IMR-90 (cell line): Measurements from ENCODE around the gene RAD21L1. TPM values are rescaled to one million over a fixed set of nuclear protein-coding genes. Genes with fewer than 3 reads are reported as not detected.

Experiments used
- ATAC-seq: fragments of 200-7000 bp; cut with Tn5 transposase; 2 replicates; pipeline ENCODE4 v1.9.1; 2020; ENCODE audit warnings: low read depth, mild to moderate bottlenecking, moderate library complexity
- BruUV-seq: library from RNA; stranded (reverse); fragments of 400-500 nt; replicated peaks from 2 replicates; lab custom pipeline; 2021; lab: Mats Ljungman, UMichigan
- CTCF ChIA-PET: fragments of 300-600 bp; formaldehyde crosslinking; extraction: SDS; loops from one replicate; lab custom pipeline; 2021; ENCODE audit warnings: antibody characterized with exemption; lab: Yijun Ruan, JAX
- POLR2A ChIA-PET: fragments of 300-600 bp; sonication (Branson Sonifier 250); formaldehyde crosslinking; loops from one replicate; lab custom pipeline; 2022; ENCODE audit warnings: antibody characterized with exemption; ENCODE audit not compliant: unreplicated experiment; lab: Charles Lee
- DNase-seq: peaks from one replicate; pipeline ENCODE4 v3.0.0; 2013
- H2AFZ ChIP-seq: replicated peaks from 2 replicates; pipeline ENCODE3; 2013; ENCODE audit warnings: low read length, mild to moderate bottlenecking; ENCODE audit not compliant: poor library complexity
- H2AK5ac ChIP-seq: 2 replicates; pipeline ENCODE4 v1.6.1; 2013; ENCODE audit warnings: low read depth, low read length, inconsistent platforms
- H2AK9ac ChIP-seq: replicated peaks from 2 replicates; pipeline ENCODE3; 2013; ENCODE audit warnings: mild to moderate bottlenecking, low read depth, low read length, moderate library complexity; ENCODE audit not compliant: poor library complexity
- H2BK120ac ChIP-seq: 2 replicates; pipeline ENCODE4 v1.6.1; 2013; ENCODE audit warnings: low read depth, low read length, inconsistent platforms
- H2BK15ac ChIP-seq: 3 replicates; pipeline ENCODE4 v1.6.1; 2013; ENCODE audit warnings: low read depth, low read length, inconsistent platforms
- H2BK20ac ChIP-seq: 2 replicates; pipeline ENCODE4 v1.6.1; 2013; ENCODE audit warnings: low read depth, mild to moderate bottlenecking, inconsistent platforms, low read length, moderate library complexity
- H2BK5ac ChIP-seq: 2 replicates; pipeline ENCODE4 v1.6.1; 2013; ENCODE audit warnings: mild to moderate bottlenecking, low read depth, low read length, inconsistent platforms; ENCODE audit not compliant: poor library complexity, severe bottlenecking
- H3K14ac ChIP-seq: replicated peaks from 2 replicates; pipeline ENCODE4 v1.6.1; 2013; ENCODE audit warnings: low read depth, low read length, inconsistent platforms
- H3K18ac ChIP-seq: 2 replicates; pipeline ENCODE4 v1.6.1; 2013; ENCODE audit warnings: low read depth, low read length, control low read depth
- H3K23ac ChIP-seq: 2 replicates; pipeline ENCODE4 v1.6.1; 2013; ENCODE audit warnings: low read depth, low read length, inconsistent platforms
- H3K27ac ChIP-seq: 2 replicates; pipeline ENCODE4 v1.5.1; 2013; ENCODE audit warnings: mild to moderate bottlenecking, control low read depth, low read length; ENCODE audit not compliant: insufficient read depth
- H3K27me3 ChIP-seq: 2 replicates; pipeline ENCODE4 v1.6.1; 2013; ENCODE audit warnings: low read length; ENCODE audit not compliant: control insufficient read depth, insufficient read depth
- H3K36me3 ChIP-seq: 2 replicates; pipeline ENCODE4 v1.6.1; 2013; ENCODE audit warnings: low read length, mixed read lengths; ENCODE audit not compliant: control insufficient read depth, insufficient read depth
- H3K4ac ChIP-seq: 2 replicates; pipeline ENCODE4 v1.6.1; 2013; ENCODE audit warnings: low read depth, low read length, inconsistent platforms
- H3K4me1 ChIP-seq: 2 replicates; pipeline ENCODE4 v1.6.1; 2013; ENCODE audit warnings: low read length, mixed read lengths; ENCODE audit not compliant: control insufficient read depth, insufficient read depth
- H3K4me2 ChIP-seq: 2 replicates; pipeline ENCODE4 v1.6.1; 2013; ENCODE audit warnings: low read depth, mild to moderate bottlenecking, control low read depth, low read length, moderate library complexity
- H3K4me3 ChIP-seq: 2 replicates; pipeline ENCODE4 v1.5.1; 2013; ENCODE audit warnings: low read depth, mild to moderate bottlenecking, control low read depth, low read length, moderate library complexity; ENCODE audit not compliant: insufficient read depth
- H3K56ac ChIP-seq: 2 replicates; pipeline ENCODE4 v1.6.1; 2013; ENCODE audit warnings: low read length, inconsistent platforms; ENCODE audit not compliant: insufficient read depth; ENCODE audit errors: extremely low read depth
- H3K79me1 ChIP-seq, 2 experiments: 2 replicates each; pipeline ENCODE4 v1.6.1; 2013; ENCODE audit warnings: low read length in 2 of 2, inconsistent platforms in 1 of 2, low read depth in 1 of 2
- H3K9ac ChIP-seq: 2 replicates; pipeline ENCODE4 v1.6.1; 2013; ENCODE audit warnings: low read depth, low read length, control low read depth
- H3K9me1 ChIP-seq: 2 replicates; pipeline ENCODE4 v1.6.1; 2013; ENCODE audit warnings: low read length, inconsistent platforms; ENCODE audit not compliant: insufficient read depth
- H3K9me3 ChIP-seq: 2 replicates; pipeline ENCODE4 v1.6.1; 2013; ENCODE audit warnings: low read length; ENCODE audit not compliant: control insufficient read depth, insufficient read depth
- H4K20me1 ChIP-seq: 2 replicates; pipeline ENCODE4 v1.6.1; 2013; ENCODE audit warnings: low read length, inconsistent platforms; ENCODE audit not compliant: insufficient read depth
- H4K5ac ChIP-seq: 2 replicates; pipeline ENCODE4 v1.6.1; 2013; ENCODE audit warnings: mild to moderate bottlenecking, low read depth, low read length, control low read depth
- H4K8ac ChIP-seq, 2 experiments: 2 replicates each; pipeline ENCODE4 v1.6.1; 2013; ENCODE audit warnings: low read depth in 2 of 2, low read length in 2 of 2, control low read depth in 1 of 2, inconsistent platforms in 1 of 2
- H4K91ac ChIP-seq: 2 replicates; pipeline ENCODE4 v1.6.1; 2013; ENCODE audit warnings: low read depth, low read length, inconsistent platforms; ENCODE audit not compliant: insufficient read depth
- BHLHE40 ChIP-seq: fragments of 150-350 bp; IDR thresholded peaks from 2 replicates; pipeline ENCODE4 v1.6.1; 2016; ENCODE audit warnings: mild to moderate bottlenecking, low read depth, low read length
- CEBPB ChIP-seq: IDR thresholded peaks from 2 replicates; pipeline ENCODE4 v1.6.1; 2012; ENCODE audit warnings: low read depth, low read length, improper control_type of control experiment
- CHD1 ChIP-seq: IDR thresholded peaks from 2 replicates; pipeline ENCODE4 v1.6.1; 2012; ENCODE audit warnings: low read depth, low read length, improper control_type of control experiment
- MAFK ChIP-seq: IDR thresholded peaks from 2 replicates; pipeline ENCODE4 v1.6.1; 2012; ENCODE audit warnings: low read depth, low read length, improper control_type of control experiment
- MAZ ChIP-seq: IDR thresholded peaks from 2 replicates; pipeline ENCODE4 v1.6.1; 2012; ENCODE audit warnings: low read depth, mild to moderate bottlenecking, low read length, improper control_type of control experiment, moderate library complexity, borderline replicate concordance
- MXI1 ChIP-seq: IDR thresholded peaks from 2 replicates; pipeline ENCODE4 v1.6.1; 2012; ENCODE audit warnings: low read depth, mild to moderate bottlenecking, low read length, moderate library complexity, borderline replicate concordance
- NFE2L2 ChIP-seq: fragments of 150-350 bp; IDR thresholded peaks from 2 replicates; pipeline ENCODE4 v1.6.1; 2016; ENCODE audit warnings: low read depth, mild to moderate bottlenecking, low read length
- POLR2A ChIP-seq: IDR thresholded peaks from 2 replicates; pipeline ENCODE4 v1.6.1; 2012; ENCODE audit warnings: mild to moderate bottlenecking, low read depth, low read length
- RAD21 ChIP-seq: IDR thresholded peaks from 2 replicates; pipeline ENCODE4 v1.6.1; 2012; ENCODE audit warnings: low read length, improper control_type of control experiment
- RCOR1 ChIP-seq: IDR thresholded peaks from 2 replicates; pipeline ENCODE4 v1.6.1; 2012; ENCODE audit warnings: mild to moderate bottlenecking, low read length, improper control_type of control experiment; ENCODE audit not compliant: insufficient replicate concordance
- RFX5 ChIP-seq: IDR thresholded peaks from 2 replicates; pipeline ENCODE4 v1.8.0; 2012; ENCODE audit warnings: low read depth, mild to moderate bottlenecking, low read length, moderate library complexity
- SMC3 ChIP-seq: fragments of 150-350 bp; IDR thresholded peaks from 2 replicates; pipeline ENCODE4 v1.6.1; 2016; ENCODE audit warnings: low read depth, mild to moderate bottlenecking, antibody characterized with exemption, low read length, moderate library complexity
- WGBS, 2 experiments: methylation state at CpG; one replicate each; pipeline versions ENCODE4 v1.1.5 to v1.1.7; 2013; ENCODE audit warnings: missing lambda C conversion rate in 2 of 2; ENCODE audit not compliant: insufficient read length in 1 of 2; ENCODE audit errors: extremely low coverage in 2 of 2; 5-methylcytosine and 5-hydroxymethylcytosine counted together
- dilution Hi-C: fragments of 300-500 bp; cut with HindIII; formaldehyde crosslinking; loops from one replicate; pipeline ENCODE4 v1.14.3; 2018; ENCODE audit warnings: low sequenced_read_pairs; ENCODE audit not compliant: unreplicated experiment
- in situ Hi-C: fragments of 300-500 bp; cut with MboI; formaldehyde crosslinking; loops from 3 replicates; pipeline ENCODE4 v1.14.3; 2019; ENCODE audit warnings: low sequenced_read_pairs, inconsistent platforms, mixed read lengths
- intact Hi-C: fragments of 100-400 bp; cut with micrococcal nuclease; formaldehyde crosslinking; loops from 2 replicates; pipeline ENCODE4 v1.10.0; 2022
- polyA plus RNA-seq, 3 experiments: library from polyadenylated mRNA; depleted of rRNA; stranded (reverse); fragments of >200 nt; gene quantifications; 2 replicates each; pipeline ENCODE4 v1.2.3, GENCODE V29; 2012; ENCODE audit warnings: low replicate concordance in 1 of 3
- total RNA-seq: library from RNA; depleted of rRNA; stranded (reverse); fragments of >200 nt; gene quantifications from 2 replicates; pipeline ENCODE4 v1.2.3, GENCODE V29; 2012
- TF ChIP-seq, protein P1 (sequence below): conservative IDR thresholded peaks from 2 replicates; pipeline ENCODE4 v1.5.1; 2012; ENCODE audit warnings: mild to moderate bottlenecking, low read depth, low read length, improper control_type of control experiment
- TF ChIP-seq, protein P2 (sequence below): fragments of 150-350 bp; IDR thresholded peaks from 2 replicates; pipeline ENCODE4 v1.6.1; 2017; ENCODE audit warnings: mild to moderate bottlenecking, antibody characterized with exemption, low read length, low read depth
- TF ChIP-seq, protein P3 (sequence below): fragments of 150-350 bp; IDR thresholded peaks from 2 replicates; pipeline ENCODE4 v1.6.1; 2016; ENCODE audit warnings: low read depth, mild to moderate bottlenecking, low read length, moderate library complexity, borderline replicate concordance

RAD21L1 gene
- total and polyA plus RNA-seq, 2 of the 4 experiments (the other 2 are of a cell fraction), result not detected

DNA sequence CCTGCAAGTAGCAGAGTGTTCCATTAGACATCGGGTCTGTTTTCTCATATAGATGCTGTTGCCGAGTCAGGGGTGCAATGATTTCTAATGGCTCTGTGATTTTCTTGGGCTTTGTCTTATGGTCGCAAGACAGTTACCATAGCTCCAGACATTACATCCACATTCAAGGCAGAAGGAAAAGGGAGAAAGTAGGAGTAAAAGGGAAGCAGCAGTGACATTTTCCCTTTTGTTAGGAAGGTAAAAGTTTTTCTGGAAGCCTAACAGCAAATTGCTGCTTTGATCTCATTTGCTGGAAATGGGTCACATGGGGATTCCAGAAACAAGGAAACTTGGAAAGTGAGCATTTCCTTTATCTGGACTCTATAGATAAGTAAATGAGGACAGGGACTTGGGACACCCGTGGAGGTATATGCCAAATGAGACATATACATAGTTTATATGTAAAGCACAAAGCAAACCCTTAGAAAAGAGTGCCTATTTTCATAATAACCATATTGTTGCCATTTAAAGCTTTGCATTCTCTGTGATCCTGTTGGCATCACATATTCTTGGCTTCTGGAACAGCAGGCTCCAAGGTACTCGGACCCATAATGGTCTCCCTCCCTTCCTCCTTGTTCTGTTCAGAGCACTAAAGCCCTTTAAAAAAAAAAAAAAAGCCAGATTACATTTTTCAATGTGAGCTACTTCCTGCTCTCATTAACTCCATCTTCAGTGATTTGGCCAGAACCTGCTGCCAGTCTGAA is 22.9 kb upstream of the RAD21L1 start, which contains the start of gene C20orf202:
TSS of gene C20orf202 (plus strand) at position 693 of the 743 bp plus-strand sequence. CDS start 132 bp downstream, outside the sequence.
- Histone ChIP-seq H3K27ac (no peak within 1 kb of the TSS), H2BK20ac (no peak within 1 kb of the TSS), H3K36me3 (no peaks in the 10 kb centered on the region), H3K18ac (no peak within 1 kb of the TSS), H3K4ac (no peak within 1 kb of the TSS), H3K9ac (no peak within 1 kb of the TSS), H2AFZ (no peak within 1 kb of the TSS), H4K91ac (no peak within 1 kb of the TSS), H3K14ac (no peak within 1 kb of the TSS), H2AK9ac (no peak within 1 kb of the TSS), H3K27me3 (peaks cover 56% of the 10 kb centered on the region), H3K9me3 (0 out of 2 replicates have a peak, but pooled peaks cover 2% of the 10 kb centered on the region), H3K4me2 (no peak within 1 kb of the TSS), H2BK15ac (no peak within 1 kb of the TSS), H2BK5ac (no peak within 1 kb of the TSS), H3K4me1 (no peaks in the 10 kb centered on the region), H4K8ac (no peak within 1 kb of the TSS), H4K5ac (no peak within 1 kb of the TSS), H2BK120ac (no peak within 1 kb of the TSS), H3K79me1 (no peaks in the 10 kb centered on the region), H3K23ac (no peak within 1 kb of the TSS), H3K56ac (no peak within 1 kb of the TSS), H4K20me1 (no peaks in the 10 kb centered on the region), H2AK5ac (no peak within 1 kb of the TSS), H3K9me1 (0 out of 2 replicates have a peak, but pooled peaks cover 3% of the 10 kb centered on the region), H3K4me3 (no peak within 1 kb of the TSS)
- POLR2A ChIA-PET, result no interaction called here
- no TSS peak for BruUV-seq
- in situ Hi-C loops (no loop called here), dilution Hi-C loops (no loop called here), intact Hi-C loops (no loop called here)
- DNase-seq (no peak), ATAC-seq (no peak)
- WGBS, 2 experiments, result 0% methylated on average over 1 of the region's 5 CpGs; no CpG with 5 or more reads in 1 of the 2 experiments
- CTCF ChIA-PET, result interaction anchor here (0.7 kb wide), 1 partner anchor 44 kb away, joined by 5 read pairs; no protein-coding TSS in a partner anchor
- TF ChIP-seq, protein P1, sequence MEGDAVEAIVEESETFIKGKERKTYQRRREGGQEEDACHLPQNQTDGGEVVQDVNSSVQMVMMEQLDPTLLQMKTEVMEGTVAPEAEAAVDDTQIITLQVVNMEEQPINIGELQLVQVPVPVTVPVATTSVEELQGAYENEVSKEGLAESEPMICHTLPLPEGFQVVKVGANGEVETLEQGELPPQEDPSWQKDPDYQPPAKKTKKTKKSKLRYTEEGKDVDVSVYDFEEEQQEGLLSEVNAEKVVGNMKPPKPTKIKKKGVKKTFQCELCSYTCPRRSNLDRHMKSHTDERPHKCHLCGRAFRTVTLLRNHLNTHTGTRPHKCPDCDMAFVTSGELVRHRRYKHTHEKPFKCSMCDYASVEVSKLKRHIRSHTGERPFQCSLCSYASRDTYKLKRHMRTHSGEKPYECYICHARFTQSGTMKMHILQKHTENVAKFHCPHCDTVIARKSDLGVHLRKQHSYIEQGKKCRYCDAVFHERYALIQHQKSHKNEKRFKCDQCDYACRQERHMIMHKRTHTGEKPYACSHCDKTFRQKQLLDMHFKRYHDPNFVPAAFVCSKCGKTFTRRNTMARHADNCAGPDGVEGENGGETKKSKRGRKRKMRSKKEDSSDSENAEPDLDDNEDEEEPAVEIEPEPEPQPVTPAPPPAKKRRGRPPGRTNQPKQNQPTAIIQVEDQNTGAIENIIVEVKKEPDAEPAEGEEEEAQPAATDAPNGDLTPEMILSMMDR, result no peak
- TF ChIP-seq RFX5 (no peak), BHLHE40 (no peak), MXI1 (no peak), CEBPB (no peak), MAZ (no peak), SMC3 (no peak), CHD1 (no peak), RCOR1 (no peak), NFE2L2 (no peak), POLR2A (no peak), MAFK (no peak), RAD21 (no peak)
- TF ChIP-seq, protein P2, sequence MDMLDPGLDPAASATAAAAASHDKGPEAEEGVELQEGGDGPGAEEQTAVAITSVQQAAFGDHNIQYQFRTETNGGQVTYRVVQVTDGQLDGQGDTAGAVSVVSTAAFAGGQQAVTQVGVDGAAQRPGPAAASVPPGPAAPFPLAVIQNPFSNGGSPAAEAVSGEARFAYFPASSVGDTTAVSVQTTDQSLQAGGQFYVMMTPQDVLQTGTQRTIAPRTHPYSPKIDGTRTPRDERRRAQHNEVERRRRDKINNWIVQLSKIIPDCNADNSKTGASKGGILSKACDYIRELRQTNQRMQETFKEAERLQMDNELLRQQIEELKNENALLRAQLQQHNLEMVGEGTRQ, result no peak; the same call in 1 of the 2 replicates
- TF ChIP-seq, protein P3, sequence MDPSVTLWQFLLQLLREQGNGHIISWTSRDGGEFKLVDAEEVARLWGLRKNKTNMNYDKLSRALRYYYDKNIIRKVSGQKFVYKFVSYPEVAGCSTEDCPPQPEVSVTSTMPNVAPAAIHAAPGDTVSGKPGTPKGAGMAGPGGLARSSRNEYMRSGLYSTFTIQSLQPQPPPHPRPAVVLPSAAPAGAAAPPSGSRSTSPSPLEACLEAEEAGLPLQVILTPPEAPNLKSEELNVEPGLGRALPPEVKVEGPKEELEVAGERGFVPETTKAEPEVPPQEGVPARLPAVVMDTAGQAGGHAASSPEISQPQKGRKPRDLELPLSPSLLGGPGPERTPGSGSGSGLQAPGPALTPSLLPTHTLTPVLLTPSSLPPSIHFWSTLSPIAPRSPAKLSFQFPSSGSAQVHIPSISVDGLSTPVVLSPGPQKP, result no peak
